HPDE6-E6E7 (cell line): ENCODE results near the gene KRTAP5-8.
A peak's percentile ranks its signal among the peaks of the same experiment; 100 is the strongest.
"Not testable (repeated sequence)": the region's sequence is repeated elsewhere in the genome, so short reads cannot be mapped to it uniquely, and the experiment has no call there.

Experiments
- DNase-seq: peaks from one replicate; pipeline ENCODE4 v3.0.0; 2011; ENCODE audit warnings: missing footprints; ENCODE audit errors: extremely low spot score

KRTAP5-8 gene

GRCh38 chr11:71574418-71574817 is 36.6 kb downstream of the KRTAP5-8 start:
- no peak for DNase-seq

- no peak for DNase-seq
These were observed 38.0 kb downstream of the KRTAP5-8 start for GRCh38 chr11:71575723-71576424.

- DNase-seq, result not testable (repeated sequence)
These were observed 39.1 kb downstream of the KRTAP5-8 start for GRCh38 chr11:71576688-71577465.

- DNase-seq, result no peak
These were observed 39.7 kb downstream of the KRTAP5-8 start for GRCh38 chr11:71577469-71578004.

GRCh38 chr11:71579513-71579912 is 41.7 kb downstream of the KRTAP5-8 start:
- not testable (repeated sequence) for DNase-seq

- DNase-seq, result peak; percentile 37
These were observed 42.5 kb downstream of the KRTAP5-8 start for GRCh38 chr11:71580057-71581003.

GRCh38 chr11:71581826-71582225 is 44.0 kb downstream of the KRTAP5-8 start:
- no peak for DNase-seq

- DNase-seq, result no peak
These were observed 44.6 kb downstream of the KRTAP5-8 start, which contains the start of gene KRTAP5-11 for GRCh38 chr11:71582309-71582895. TSS of gene KRTAP5-11 (minus strand) at chr11:71582875. CDS start at chr11:71582837, 38 bp downstream.

- DNase-seq, result not testable (repeated sequence)
These were observed 45.1 kb downstream of the KRTAP5-8 start for GRCh38 chr11:71582969-71583368.

- DNase-seq, result not testable (repeated sequence)
These were observed 47.8 kb downstream of the KRTAP5-8 start for GRCh38 chr11:71585673-71586072.

- not testable (repeated sequence) for DNase-seq
These were observed 50.5 kb downstream of the KRTAP5-8 start for GRCh38 chr11:71588314-71588713.
